ENCODE data around the gene FRMD3.

Gene FRMD3

GRCh38 chr9:83448626-83449025 is 89.6 kb downstream of the FRMD3 start:
- DNase-seq: no peak

GRCh38 chr9:83447351-83447750 is 90.8 kb downstream of the FRMD3 start:
- intact Hi-C loops (cut with DNase I): no loop called here
- no peak for DNase-seq

More at GRCh38 chr9:83448626-83449025, 89.6 kb downstream of the FRMD3 start:
- intact Hi-C loops (cut with DNase I): no loop called here

GRCh38 chr9:83445703-83446265 is 92.4 kb downstream of the FRMD3 start:
- intact Hi-C loops (cut with DNase I): no loop called here
- no peak for DNase-seq

GRCh38 chr9:83444110-83444509 is 94.1 kb downstream of the FRMD3 start:
- intact Hi-C loops (cut with DNase I): no loop called here
- DNase-seq: no peak

- DNase-seq: no peak
- intact Hi-C loops (cut with DNase I): no loop called here
Measured at GRCh38 chr9:83441390-83441789, 96.8 kb downstream of the FRMD3 start.

- intact Hi-C loops (cut with DNase I): no loop called here
- DNase-seq: no peak
Measured at GRCh38 chr9:83440641-83441040, 97.6 kb downstream of the FRMD3 start.

GRCh38 chr9:83435301-83435700 is 102.9 kb downstream of the FRMD3 start:
- intact Hi-C loops (cut with DNase I): no loop called here
- DNase-seq: no peak

GRCh38 chr9:83434254-83434653 is 103.9 kb downstream of the FRMD3 start:
- no peak for DNase-seq
- intact Hi-C loops (cut with DNase I): no loop called here

- intact Hi-C loops (cut with DNase I): no loop called here
- no peak for DNase-seq
Measured at GRCh38 chr9:83433846-83434245, 104.4 kb downstream of the FRMD3 start.

GRCh38 chr9:83432877-83433550 is 105.2 kb downstream of the FRMD3 start:
- intact Hi-C loops (cut with DNase I): no loop called here
- DNase-seq: no peak

DNA sequence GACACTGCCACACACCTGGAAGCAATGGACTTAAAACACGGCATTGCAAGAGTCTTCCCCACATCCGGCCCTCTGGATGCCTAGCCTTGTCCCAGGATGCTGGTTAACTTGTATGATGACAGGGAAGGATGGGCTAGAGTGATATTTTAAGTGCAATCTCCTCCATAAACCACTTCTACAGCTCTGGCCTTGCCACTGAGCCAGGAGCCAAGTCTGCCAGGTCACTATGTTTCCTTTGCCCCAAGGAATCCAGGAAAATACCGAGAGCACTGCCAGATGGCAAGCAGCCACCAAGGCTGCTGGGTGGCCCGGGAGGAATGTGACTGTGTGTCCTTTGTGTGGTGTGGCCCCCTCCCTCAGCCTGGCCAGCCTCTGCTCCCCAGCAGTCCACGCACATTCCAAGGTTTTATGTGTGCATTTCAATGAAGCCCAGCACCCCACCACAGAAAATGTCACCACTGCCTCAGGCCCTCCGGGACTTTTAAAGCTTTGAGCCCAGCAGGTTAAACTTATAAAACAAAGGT is 106.0 kb downstream of the FRMD3 start:
- peak in 38 of 42 donors; percentile 4 to 71 (median 38) for DNase-seq
- intact Hi-C loops (cut with DNase I): no loop called here

DNA sequence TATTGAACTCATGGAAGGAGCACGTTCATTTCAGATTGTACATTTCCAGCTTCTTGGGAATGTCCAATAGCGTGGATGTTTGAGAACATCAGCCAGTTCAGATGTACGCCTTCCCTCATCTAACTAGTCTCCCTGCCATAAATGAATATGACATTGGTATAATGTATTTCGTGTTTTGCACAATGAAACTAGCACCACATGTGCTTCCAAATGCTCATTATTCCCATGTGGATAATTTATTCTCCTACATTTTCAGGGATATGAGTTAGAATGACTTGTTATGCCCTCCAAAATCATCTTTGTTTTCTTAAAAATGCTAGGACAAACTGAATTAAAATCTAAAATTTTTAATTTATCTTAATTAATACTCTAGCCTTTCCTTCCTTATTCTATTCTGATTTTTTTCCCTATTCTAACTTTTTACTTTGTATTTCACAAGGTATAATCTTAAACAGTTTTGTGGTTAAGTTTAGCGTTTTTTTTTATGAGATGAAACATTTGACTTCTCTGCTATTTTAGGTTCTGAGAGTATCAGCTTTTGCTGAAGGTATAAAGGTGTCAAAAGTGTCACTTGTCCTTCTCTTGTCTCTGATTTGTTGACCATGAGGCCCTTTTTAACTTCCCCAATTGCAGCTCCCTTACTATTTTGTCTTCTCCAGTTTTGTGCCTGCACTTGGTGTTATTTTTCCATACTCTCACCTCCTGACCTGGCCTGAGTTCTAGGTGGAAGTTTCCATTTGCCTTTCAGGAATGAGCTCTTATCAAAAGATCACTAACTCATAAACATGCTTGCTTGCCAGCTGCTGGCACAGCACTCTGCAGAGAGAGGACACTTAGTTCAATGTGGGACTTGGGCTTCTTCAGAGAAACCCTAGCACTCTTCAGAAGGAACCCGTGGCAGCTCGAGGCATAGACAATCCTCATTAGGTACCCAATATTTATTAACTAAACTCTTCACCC is 106.8 kb downstream of the FRMD3 start:
- intact Hi-C loops (cut with DNase I): no loop called here
- DNase-seq: no peak

- DNase-seq: no peak
- intact Hi-C loops (cut with DNase I): no loop called here
Measured at GRCh38 chr9:83430681-83431080, 107.5 kb downstream of the FRMD3 start.

DNA sequence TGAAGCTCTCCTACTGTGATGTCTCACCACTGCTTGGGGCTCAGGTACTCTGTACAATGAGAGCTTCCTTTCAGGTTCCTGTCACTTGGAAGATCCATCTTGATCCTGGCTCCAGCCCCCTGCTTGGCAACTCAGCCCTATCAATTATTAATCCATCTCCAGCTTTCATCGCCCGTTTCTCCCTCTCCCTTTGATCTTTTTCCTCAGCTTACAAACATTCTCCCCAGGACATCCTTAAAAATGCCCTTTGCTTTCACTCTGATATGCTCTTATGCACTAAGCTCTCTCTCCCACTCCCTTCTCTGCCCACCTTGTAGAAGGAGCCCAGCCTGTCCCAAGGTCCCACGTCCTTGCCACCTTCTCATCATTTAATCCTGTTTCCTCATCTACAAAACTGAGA is 109.0 kb downstream of the FRMD3 start:
- no peak for DNase-seq
- intact Hi-C loops (cut with DNase I): no loop called here

- intact Hi-C loops (cut with DNase I): no loop called here
- no peak for DNase-seq
Measured at GRCh38 chr9:83425240-83425639, 113.0 kb downstream of the FRMD3 start.

DNA sequence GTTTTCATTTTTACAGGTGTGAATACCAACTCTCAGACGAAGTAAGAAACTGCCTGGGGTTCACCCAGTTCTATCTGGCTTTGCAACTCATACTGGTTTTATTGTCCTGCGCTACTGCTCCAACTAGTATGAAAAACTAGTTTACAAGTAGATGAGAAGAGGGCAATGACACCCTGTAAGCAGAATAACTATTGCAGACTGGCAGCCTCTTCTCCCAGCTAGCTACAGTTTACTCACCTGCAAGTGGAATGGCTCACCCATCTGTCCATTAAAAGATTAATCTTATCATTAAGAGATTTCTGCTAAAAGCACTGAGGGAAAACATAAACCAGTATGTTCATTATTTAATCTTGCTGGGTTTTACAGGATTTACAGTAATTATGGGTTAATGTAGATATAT is 113.4 kb downstream of the FRMD3 start:
- DNase-seq: no peak
- intact Hi-C loops (cut with DNase I): no loop called here

DNA sequence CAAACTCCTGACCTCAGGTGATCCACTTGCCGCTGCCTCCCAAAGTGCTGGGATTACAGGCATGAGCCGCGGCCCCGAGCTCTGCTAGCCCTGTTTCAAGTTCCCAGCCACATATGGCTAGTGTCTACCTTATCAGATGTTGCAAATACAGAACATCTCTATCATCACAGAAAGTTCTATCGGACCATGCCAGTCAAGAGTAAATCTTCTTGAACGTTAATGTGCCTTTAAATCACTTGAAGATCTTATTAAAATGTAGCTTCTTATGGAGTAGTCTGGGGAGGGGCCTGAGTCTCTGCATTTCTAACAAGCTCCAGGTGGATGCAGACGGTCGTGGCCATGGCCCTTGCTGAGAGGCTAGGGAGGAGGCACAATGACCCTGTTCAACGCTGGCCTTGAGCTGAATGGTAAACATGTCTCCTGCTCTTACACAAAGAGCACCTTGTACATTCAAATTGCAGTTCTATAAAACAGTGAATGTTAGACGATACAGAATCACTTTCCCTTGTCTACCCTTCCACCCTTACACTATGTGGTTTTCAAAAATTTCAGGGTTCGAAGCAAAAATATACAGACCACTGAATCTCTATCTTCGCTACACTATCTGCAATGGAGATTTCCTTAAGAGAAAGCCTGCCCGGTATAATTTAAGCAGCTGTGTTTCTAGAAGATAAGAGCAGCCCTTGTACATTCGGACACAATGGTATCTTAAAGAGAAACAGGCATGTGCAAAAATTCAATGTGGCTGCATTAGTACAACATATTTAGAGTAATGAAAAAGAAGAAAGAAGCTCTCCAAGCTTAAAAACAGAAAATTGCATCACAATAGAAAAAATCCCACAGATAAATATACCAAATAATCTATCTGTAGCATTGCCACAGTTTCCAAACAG is 114.1 kb downstream of the FRMD3 start:
- no peak for DNase-seq
- intact Hi-C loops (cut with DNase I): no loop called here

DNA sequence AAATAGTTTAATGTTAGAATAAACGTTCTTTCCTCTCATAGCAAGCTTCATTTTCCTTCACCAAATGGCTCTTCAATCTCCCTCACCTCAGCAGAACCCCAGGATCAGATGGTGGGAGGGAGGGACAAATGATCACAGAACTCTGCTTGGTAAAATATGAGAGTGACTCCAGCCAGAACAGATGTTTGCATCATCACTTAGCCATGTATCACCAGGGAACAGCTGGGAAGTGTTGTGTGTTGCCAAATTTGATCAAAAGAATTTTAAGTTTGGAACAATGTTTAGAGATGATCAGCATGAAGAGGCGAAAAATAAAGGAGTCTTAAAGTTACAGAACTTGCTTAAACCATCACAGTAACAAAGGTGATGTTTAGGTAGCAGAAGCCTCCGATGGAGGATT is 115.7 kb downstream of the FRMD3 start:
- no peak for DNase-seq
- intact Hi-C loops (cut with DNase I): no loop called here

DNA sequence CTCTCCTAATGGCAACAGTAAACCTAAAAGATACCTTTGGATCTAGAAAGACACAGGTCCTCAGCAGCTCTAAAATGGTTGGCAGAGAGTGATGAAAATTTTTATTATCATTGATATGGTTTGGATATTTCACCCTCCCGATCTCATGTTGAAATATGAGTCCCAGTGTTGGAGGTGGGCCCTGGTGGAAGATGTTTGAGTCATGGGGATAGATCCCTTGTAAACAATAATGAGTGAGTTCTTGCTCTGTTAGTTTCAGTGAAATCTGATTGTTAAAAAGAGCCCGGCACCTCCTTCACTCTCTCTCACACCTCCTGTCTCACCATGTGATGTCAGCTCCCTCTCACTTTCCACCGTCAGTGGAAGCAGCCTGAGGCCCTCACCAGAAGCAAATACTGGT is 117.7 kb downstream of the FRMD3 start:
- DNase-seq: no peak
- intact Hi-C loops (cut with DNase I): no loop called here

All from head of caudate nucleus (tissue), 42 donors.